ENCODE results near the gene MRPL39.

MRPL39 gene

DNA sequence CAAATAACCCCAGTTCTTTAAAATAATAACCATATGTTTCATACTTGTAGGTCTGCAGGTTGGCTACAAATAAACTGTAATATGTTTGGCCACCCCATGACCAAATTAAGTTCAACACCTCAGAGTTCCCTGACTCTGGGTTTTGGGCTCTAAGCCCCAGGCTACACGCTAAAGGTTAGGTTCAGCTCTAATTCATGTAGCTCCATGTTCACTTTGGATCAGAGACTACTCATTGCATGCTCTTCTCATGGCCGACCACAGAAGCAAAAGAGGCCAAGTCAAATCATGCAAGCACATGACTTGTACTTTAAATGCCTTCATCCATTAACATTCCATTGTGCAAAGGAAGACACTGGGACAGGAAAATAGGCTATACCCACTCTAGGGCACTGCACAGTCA lies 66.2 kb downstream of the MRPL39 start:
- FAIRE-seq (no peak), DNase-seq (ENCODE audit: insufficient read length, low spot score) (no peak)
- no peak for TF ChIP-seq CTCF (IDR thresholded peaks at IDR 0.05; ENCODE audit: insufficient read depth, missing control alignments)

- FAIRE-seq, result no peak
- no peak for DNase-seq (ENCODE audit: insufficient read length, low spot score)
- TF ChIP-seq CTCF (IDR thresholded peaks at IDR 0.05; ENCODE audit: insufficient read depth, missing control alignments), result no peak
These were observed 67.7 kb downstream of the MRPL39 start for GRCh38 chr21:25539606-25540005.

DNA sequence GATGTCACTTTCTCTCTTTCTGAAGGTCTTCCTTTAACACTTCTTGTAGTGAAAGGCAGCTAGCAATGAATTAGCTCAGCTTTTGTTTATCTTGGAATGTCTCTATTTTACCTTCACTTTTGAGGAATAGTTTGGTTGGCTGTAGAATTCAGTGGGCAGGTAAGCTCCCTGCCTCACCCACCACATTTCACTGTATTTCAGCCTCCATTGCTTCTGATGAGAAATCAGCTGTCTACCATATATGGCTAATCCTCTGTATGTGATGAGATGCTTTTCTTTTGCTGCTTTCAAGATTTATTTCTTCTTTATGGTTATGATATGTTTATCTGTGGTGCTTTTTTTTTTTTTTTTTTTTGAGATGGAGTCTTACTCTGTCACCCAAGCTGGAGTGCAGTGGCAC lies 70.1 kb downstream of the MRPL39 start:
- FAIRE-seq (no peak), DNase-seq (ENCODE audit: insufficient read length, low spot score) (no peak)
- no peak for TF ChIP-seq CTCF (IDR thresholded peaks at IDR 0.05; ENCODE audit: insufficient read depth, missing control alignments)

DNA sequence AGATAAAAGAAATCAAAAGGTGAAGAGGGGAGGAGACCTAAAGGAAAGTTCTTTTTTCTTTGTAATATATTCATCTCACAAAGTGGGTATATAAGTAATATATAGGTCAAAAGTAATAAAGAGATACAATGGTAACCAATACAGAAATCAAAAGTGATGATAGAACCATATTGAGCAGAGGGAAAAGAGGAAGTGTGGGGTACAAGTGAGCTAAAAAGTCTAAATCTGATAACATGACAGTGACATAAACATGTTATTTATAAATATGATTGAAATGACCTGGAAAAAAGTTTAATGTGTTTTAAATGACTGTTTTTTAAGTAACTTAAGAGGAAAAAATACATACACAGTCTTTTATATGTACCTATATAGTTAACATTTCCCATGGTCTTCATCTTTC lies 70.5 kb downstream of the MRPL39 start:
- no peak for TF ChIP-seq CTCF (IDR thresholded peaks at IDR 0.05; ENCODE audit: insufficient read depth, missing control alignments)
- DNase-seq (ENCODE audit: insufficient read length, low spot score) (no peak), FAIRE-seq (no peak)

- no peak for TF ChIP-seq CTCF (IDR thresholded peaks at IDR 0.05; ENCODE audit: insufficient read depth, missing control alignments)
- no peak for FAIRE-seq
These were observed 71.4 kb downstream of the MRPL39 start for GRCh38 chr21:25535849-25536248.

More at GRCh38 chr21:25535849-25536248, 71.4 kb downstream of the MRPL39 start:
- no peak for DNase-seq (ENCODE audit: insufficient read length, low spot score)
